Kidney glomerular epithelial cell (primary cell): ENCODE data around the gene CNNM4.

Source experiments
- DNase-seq: peaks from one replicate; lab custom pipeline; 2025; lab: John Stamatoyannopoulos, UW

Gene CNNM4

DNA sequence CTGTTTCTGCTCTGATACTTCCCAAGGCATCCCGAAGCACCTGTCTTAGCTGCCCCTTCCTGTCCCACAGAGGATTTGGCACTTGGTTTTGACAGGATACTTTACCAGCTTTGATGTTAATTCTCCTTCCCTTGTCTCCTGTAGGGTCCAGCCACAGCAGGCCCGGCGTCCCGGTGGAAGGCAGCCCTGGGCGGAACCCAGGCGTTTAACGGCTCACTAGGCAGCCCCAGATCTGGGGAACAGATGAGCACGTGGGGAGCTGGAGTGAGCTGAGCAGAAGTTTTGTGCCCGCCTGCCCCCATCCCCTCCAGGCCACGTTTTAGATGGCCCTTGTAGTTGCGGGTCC, 71.7 kb downstream of the CNNM4 start:
- DNase-seq, result no peak

DNA sequence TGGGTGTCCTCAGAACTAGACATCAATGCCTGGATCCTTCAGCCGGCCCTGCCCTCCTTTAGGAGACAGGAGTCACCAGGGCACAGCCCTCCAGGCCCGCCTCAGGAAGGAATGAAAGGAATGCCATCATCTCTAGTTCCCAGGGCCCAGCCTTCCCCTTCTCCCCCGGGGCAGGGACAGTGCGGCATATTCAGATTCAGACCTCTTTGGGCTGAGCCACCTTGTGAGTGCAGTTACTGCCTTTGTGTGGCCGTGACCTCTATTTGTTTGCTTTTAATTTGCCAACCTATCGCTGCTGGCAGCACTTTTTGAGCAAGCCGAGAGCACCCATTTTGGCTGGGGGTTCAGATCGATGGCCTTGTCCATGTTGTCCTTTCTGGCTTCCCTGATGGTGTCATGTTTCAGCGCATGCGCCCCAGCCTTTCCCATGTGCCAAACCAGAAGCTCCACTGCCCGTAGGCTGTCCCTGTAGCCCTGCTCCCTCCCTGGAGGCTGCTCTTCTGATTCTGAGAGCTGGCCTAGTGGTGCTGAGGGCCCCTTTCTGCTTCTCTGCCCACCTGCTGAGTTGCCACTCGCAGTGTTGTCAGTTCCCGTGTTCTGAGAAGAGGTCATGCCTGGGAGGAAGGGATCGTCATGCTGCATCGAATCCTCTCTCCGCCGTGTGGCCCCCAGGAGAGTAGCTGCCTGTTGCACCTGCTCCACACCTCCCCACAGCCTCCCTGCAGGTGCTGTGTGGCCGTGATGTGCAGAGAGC, 72.2 kb downstream of the CNNM4 start:
- DNase-seq, result peak; percentile 42

DNA sequence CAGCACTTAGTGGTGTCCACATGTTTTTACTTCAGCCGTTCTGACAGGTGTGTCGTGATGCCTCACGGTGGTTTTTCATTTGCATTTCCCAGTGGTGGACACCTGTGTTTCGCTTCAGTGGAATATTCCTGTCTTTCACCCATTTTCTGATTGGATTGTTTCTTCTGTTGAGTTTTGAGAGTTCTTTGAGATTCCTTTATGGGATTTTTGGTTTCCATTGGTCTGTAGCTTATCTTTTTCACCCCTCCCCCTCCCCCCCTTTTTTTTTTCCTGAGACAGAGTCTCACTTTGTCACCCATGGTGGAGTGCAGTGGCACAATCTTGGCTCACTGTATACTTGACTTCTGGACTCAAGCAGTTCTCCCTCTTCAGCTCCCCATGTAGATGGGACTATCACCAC, 75.1 kb downstream of the CNNM4 start:
- DNase-seq, result no peak

DNA sequence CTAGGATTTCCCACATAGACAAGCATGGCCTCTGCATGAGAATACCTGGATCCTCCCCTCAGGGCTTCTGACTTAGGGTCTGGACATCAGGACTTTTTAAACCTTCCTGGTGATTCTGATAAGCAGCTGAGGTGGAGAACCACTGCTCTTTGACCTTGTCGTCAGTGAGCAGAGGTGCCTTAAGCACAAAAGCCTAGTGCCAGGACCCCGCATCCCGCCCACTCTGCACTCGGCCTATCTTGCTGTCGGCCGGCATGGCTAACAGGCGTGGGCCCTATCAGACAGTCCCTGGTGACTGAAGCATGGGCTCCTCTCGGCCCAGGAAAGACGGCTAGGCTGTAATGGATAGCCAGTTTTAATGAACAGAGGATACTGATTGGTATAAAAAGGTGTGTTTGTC, 76.9 kb downstream of the CNNM4 start:
- no peak for DNase-seq

DNA sequence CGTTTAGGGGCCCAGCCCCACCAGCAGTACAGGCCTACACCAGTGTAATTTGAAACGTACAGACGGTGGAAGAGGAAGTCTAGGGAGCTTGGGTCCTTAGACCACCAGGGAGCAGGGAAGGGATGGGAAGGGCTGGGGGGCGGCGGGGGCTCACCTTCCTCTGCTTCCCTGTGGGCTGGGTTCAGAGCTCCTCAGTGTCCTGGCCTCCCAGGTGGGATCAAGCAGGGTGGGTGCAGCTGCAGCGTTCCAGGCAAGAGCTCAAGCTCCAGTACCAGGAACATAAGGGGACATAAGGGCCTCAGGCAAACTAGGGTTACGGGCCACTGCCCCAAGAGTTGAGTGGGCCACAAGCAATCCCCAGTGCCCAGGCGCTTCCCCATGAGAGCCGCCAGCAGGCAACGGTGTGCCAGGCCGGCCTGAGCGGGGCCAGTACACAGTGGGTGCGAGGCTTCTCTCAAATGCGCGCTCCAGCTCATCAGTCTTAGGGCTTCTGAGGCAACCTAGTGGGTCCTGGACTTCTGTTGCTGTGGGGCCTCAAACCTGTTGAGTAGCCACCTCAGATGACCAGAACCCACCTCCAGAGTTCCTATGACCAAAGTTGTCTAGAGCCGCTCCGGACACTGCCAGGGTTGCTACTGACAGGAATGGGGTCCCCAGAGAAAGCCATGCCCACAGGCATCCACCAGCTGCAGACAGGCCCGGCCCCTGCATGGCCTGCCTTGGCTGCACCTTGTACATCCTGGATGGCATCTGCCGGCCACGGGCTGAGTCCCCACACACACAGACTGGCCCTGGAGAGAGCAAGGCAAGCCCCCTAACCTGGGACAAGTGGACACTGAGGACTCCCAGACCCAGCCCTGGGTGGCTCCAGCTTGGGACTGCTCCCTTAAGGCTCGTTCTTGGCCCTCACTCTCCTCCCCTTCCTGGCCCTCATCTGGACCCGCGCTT, 77.9 kb downstream of the CNNM4 start:
- DNase-seq, result no peak

DNA sequence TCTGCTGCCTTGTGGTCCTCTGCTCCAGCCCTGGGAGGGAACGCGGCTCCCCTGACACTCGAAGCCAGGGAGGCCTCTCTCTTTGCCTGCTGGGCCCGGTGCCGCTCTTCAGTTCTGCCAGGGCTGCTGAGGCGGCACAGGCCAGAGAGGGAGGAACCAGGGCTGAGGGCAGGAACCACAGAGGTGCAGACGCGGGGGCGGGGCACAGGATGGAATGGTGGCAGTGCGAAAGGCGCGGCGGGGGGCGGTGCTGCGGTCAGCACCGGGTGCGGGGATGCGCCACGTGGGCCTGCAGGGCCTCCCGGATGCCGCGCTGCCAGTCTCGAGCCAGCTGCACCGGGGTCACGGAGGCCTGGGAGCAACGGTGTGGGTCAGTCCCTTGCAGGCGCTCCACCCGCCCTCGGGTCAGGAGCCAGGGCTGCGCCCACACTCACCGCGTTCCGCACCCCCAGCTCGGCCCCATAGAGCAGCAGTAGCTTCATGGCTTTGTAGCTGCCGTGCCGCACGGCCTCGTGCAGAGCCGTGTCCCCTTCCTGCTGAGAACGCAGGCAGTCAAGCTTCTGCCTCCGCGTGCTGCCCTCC, 78.7 kb downstream of the CNNM4 start:
- peak; percentile 23 for DNase-seq

DNA sequence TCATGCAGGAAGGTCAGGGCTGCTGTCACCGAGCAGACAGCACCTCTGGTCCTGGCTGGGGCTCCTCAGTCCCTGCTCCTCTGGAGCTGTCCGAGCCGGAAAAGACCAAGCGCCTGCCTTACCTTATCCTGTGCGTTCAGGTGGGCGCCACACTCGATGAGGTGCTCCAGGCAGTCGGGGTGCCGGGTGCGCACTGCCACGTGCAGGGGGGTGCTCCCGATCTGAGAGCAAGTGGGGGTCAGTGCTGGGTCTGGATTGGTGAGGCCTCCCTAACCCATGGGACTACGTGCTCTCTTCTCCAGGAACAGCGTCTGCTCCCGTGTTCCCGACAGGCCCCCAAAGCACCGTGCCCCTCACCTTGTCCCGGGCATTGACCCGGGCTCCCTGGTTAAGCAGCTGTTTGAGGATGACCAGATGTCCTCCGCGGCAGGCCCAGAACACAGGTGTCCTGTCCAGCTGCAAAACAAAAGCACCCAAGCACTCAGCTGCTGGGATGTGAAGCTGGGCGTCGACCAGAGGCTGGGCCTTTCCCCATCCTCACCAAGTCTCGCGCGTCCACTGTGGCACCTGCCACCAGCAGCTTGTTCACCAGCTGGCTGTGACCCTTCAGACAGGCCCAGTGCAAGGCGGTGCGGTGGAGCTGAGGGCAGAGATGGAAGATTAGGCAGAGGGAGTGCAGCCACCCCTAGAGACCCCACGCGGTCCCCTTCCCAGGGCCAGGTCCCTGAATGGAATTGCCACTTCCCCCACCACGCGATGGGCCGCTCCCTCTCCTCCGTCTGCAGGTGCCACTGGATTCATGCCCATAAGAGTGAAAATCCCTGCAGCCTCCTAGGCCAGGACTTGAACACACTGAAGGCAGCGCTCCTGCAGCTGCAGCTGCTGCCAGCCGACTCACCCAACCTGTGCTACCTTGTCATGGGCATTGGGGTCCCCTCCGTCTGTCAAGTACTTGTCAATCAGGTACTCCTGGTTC, 79.5 kb downstream of the CNNM4 start:
- no peak for DNase-seq

DNA sequence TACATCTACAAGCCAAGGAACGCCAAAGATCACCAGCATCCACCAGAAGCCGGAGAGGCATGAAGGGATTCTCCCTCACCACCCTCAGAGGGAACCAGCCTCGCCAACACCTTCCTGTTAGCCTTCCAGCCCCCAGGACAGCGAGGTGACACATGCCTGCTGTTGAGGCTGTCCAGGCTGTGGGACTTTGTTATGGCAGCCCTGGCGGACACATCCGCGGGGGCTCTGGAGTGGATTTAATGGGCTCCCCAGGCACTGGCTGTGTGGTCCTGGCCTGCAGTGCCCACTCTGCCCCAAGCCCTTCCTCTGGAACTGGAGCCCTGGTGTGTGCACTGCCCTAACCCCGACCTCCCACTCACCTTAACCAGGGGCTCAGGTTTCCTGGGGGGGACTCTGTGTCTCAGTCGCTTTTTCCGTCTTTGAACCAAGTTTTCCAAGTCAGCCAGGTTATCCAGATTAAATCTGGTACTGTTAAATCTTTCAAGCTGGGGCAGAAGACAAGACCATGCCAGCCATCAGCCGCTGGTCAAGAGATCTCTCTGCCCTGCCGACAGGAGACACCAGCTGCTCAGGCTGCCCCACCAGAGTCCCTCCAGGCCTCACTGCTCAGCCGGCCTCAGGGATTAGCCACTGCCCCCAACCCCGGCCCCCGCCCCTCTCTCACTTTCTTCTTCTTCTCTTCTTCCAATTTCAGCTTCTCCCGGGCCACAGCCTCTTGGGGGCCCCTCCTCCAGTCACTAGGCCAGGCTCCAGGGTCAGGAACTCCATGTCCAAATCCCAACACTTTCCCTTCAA, 81.2 kb downstream of the CNNM4 start:
- no peak for DNase-seq

DNA sequence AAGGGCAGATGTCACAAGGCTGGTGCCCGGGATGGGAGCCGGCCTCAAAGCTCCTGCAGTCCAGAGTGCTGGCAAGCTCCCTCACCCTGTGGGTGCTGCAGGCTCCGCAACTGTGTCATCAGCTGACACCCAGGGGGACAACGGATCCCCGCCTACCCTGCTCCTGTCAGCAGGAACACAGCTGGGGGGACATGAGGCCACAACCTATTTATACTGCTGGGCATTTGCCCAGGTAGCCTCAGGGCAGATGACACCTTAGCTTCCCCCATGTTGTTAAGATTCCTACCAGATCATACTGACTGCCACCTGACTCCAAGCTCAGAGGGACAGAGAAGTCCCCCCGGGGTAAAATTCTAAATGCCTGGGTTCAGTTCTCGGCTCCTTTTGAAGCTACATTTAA, 81.9 kb downstream of the CNNM4 start:
- DNase-seq, result no peak

DNA sequence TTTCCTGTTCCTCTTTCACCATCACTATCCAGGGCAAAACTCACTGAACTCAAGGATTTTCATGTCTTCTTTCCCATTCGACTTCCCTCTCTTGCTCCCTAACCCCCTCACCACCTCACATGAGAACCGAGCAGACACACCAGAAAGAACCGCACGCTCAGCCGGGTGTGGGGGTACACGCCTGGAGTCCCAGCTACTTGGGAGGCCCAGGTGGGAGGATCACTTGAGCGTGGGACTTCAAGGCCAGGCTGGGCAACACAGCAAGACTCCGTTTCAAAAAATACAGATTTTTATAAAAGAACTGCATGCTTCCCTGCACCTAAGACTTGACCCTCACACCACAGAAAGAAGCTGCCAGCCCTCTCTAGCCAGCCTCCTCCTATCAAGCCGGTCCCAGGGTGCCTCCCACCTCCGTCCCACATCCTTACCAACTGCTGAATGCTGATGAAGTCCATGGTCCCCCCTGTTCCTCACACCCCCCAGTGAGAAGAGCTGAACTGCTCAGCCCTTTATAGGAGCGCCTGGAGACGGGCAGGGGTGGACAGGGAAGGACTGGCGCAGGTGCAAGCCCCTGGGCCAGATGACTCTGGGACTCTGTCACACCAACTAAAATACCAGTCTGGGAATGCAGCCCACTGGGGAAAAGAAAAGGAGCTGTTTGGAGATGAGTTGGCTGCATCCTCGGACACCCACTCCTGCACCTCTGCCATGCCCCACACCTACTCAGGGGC, 83.0 kb downstream of the CNNM4 start, which contains the start of gene ANKRD23:
TSS of gene ANKRD23 (minus strand) at position 484 of the 731 bp plus-strand sequence. CDS start at position 455, 29 bp downstream.
- no peak for DNase-seq

DNA sequence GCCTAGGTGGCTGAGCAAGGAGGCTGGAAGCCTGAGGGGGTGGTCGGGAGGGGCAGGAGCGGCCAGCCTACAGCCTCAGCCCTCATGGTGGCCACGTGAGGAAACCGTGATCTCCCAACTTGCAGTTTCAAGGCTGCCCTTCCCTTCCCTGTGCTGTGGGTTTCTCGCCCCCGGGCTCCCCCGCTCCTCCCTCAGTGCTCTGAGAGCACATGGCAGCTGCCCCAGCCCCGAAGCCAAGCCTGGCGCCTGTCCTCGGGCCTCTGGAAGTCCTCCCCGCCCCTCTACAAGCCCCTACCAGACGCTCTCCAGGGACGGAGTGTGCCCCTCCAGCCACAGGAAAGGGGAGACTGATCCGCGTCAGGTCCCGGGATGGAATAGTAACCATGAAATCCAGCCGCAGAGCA, 83.7 kb downstream of the CNNM4 start:
- DNase-seq, result no peak

DNA sequence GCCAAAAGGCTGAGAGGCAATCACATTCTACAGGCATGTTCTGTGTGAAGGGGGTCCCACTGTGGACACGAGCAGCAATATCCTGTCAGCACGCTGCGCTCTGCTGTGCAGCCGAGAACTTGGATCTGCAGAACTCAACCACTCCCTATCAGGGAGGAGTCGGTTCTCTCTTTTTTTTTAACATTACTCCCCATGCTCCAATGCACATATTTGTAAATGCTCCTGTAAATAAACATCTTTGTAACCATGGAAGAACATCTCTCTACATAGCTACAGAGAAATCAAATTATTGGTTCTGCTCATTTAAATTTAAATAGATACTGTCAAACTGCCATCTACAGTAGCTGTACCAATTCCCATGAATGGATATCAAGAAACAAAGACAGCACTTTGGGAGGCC, 86.1 kb downstream of the CNNM4 start:
- no peak for DNase-seq

DNA sequence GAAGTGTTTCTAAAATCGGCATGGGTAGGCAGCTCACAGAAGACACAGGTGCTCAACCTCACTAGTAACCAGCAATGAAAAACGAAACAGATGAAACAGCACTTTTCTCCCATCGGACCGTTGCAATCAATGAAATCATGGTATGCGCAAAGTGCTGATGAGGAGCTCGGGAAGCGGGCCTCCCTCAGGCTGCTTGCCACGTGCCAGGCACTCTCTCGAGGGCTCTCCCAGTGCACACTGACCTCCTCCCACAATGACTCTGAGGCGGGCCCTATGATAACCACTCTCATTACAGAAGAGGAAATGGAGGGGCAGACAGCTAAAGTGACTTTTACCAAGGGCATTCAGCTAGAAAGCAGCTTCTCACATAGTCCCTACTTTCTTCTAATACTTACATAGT, 86.9 kb downstream of the CNNM4 start:
- DNase-seq, result no peak

DNA sequence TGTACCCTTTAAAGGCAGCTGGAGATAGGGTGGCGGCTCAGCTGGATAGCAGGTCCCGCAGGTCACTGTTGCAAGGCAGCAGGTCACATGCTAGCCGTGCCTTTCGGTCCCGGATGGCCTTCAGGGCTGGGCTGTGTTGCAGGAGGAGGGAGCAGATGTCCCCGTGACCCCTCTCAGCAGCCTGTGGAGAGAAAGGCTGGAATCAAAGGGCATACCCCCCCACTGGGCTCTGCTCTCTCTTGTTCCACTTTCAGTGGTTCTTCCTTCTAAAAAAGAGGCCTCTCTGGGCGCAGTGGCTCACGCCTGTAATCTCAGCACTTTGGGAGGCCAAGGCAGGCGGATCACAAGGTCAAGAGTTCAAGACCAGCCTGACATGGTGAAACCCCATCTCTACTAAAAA, 87.6 kb downstream of the CNNM4 start:
- DNase-seq, result no peak

DNA sequence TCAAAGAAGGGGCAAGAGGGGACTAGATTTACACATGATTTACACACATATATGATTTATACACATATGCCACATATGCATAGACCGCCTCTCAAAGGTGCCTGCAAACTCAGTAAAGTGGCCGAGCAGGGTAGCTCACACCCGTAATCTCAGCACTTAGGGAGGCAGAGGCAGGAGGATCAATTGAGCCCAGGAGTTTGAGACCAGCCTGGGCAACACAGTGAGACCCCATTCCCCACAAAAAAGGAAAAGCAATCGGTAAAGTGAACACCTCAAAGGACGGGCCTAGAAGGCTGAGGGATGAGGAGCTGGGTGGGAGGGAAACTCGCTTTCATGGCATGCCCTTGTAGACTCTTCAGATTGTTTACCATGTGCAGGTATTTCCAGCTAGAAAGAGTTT, 92.0 kb downstream of the CNNM4 start:
- DNase-seq, result no peak

DNA sequence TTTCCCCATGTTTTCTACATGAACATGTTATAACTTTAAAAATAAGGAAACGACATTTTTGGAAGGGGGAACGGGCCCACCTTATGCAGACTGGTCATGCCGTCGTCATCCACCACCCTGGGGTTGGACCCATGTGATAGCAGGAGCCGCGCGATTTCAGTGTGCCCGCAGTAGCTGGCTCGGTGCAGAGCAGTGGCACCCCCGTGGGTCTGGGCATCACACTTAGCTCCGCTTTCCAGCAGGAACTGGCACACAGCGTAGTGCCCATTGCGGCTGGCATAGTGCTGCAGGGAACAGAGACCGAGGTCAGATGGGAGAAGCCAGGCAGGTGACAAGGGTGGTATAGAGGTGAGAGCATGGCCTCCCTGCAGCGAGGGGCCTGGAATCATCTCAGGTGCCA, 92.6 kb downstream of the CNNM4 start:
- no peak for DNase-seq

DNA sequence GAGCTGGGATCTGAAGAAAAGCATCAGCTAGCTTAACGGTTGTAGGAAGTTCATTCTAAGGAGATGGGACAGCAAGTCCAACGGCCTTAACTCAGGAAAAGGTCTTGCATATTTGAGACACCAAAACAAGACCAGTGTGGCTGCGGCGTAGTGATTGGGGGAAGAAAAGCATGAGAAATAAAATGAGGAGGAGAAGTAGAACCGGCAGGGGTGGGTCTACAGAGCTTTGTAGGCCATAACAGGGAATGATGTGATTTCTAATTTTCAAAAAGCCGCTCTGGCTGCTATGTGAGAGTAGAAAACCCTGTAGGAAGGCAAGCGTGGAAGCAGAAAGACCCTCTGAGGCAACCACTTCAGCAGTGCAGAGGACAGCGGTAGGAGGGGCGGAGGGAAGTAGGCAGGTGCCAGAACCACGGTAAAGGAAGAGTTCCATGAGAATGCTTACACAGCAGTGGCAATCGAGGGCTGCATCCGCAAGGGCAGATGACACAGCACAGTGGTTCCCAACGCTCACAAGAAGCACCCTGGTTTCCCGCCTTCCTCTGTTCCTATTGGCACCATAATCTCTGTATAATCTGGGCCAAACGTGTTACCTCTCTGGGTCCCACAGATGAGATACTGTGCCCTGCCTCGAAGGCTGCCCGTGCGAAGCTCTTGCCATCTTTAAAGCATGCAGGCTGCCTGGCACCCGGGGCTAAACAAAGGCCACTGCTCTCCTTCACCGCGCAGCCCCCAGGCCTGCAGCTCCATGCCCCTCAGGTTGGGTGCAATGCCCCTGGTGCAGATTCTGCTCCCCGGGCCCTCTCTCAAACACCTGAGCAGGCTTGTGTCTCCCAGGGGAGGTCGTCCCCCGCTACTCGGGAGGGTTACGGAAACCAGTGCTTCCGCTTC, 96.3 kb downstream of the CNNM4 start:
- DNase-seq, result no peak

DNA sequence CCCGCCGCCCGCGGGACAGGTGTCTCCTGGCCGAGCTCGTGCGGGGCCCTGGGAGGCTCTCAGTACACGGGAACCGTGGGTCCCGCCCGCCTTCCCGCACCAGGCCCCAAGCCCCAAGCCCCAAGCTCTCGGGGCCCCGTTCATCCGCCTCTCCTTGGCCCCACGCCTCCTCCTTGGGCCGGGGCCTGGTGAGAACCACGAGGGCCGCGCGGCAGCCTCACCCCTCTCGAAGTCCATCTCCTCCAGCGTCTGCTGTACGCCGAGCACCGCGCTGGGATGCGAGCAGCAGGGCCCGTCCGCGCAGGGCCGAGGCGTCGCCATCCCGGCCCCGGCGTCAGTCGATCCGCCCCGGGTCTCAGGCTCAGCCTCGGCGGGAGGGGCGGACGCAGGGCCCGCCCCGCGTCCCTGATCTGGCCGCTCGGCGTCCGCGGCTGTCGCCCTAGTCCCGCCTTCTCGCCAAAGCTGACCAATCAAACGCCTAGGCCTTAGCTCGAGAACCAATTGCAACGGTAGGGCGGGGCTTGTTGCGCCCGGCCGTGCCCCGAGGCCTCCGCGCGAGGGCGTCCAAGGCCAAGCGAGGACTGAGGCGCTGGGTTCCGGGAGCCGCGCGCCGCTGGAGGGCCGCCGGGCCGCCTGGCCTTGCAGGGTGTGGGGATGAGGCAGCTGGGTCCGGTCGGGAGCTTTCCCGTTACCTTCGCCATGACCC, 97.1 kb downstream of the CNNM4 start, which contains the start of gene ANKRD39:
TSS of gene ANKRD39 (minus strand) at position 350 of the 706 bp plus-strand sequence. CDS start at position 321, 29 bp downstream.
- DNase-seq, result peak; percentile 98
